NCI-H146 treated with DMSO at 0.1 percent for 48 hours (cell line): ENCODE data around the gene CXCL11.
"Not testable (repeated sequence)": the region's sequence is repeated elsewhere in the genome, so short reads cannot be mapped to it uniquely, and the experiment has no call there.

ENCODE experiments used
- DNase-seq: peaks from one replicate; lab custom pipeline; 2025; ENCODE audit not compliant: unreplicated experiment; lab: John Stamatoyannopoulos, UW

The CXCL11 gene

GRCh38 chr4:76002176-76002575 lies 33.7 kb downstream of the CXCL11 start:
- DNase-seq, result no peak

DNA sequence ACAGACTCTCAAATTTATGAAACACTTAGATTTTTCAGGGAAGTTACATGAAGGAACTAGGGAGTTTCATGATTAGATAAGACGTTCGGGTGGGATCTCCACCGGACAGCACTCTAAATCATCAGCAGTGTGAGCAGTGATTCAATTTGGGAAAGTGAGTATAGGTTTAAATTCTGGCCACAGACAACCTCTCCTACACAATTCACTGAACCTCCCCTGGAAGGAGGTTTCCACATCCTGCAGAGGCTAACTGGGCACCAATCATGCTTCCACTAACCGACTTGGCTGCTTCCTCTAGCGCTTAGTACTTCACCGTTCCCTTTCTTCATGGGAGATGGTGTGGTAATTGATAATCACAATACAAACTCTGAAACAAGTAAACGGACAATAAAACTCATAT lies 34.2 kb downstream of the CXCL11 start:
- DNase-seq, result no peak

GRCh38 chr4:76000279-76000678 lies 35.6 kb downstream of the CXCL11 start:
- no peak for DNase-seq

DNA sequence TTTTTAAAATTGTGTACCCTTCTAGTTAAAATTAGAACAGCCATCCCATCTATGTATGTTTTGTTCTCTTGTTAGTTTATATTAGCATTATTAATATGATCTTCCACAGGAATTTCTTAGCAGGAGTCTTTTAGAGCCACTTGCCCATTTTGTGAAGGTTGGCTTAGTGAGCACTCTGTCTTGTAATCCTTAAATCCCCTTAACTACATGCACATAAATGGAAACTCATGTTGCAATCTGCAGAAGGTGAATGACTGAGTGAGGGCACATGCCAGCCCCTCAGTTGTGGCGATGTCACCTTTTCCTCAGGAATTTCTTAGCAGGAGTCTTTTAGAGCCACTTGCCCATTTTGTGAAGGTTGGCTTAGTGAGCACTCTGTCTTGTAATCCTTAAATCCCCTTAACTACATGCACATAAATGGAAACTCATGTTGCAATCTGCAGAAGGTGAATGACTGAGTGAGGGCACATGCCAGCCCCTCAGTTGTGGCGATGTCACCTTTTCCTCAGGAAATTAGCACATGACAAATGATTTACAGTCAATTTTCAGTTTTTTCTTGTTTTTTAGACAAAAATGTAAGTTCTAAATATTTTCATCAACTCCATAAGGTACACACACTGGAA lies 37.2 kb downstream of the CXCL11 start:
- DNase-seq, result not testable (repeated sequence)

- no peak for DNase-seq
Observed at GRCh38 chr4:75997946-75998345, 37.9 kb downstream of the CXCL11 start.

DNA sequence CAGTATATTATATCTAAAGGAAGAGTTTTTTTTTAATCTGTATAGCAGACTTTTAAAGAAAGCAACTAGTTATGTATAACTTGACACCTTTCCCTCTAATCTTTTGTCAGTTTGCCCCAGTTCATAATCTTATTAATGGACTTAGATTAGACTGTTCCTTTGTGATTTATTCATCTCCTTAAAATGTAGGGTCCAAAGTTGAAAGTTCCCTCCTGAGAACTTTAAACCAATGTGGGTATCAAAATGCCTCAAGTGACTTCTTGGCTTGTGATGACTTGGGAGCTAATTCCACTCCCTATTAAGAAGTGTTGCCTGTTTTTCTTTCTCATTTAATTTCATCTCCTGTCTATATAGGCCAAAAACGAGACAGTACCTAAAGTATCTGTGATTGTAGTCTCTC lies 38.8 kb downstream of the CXCL11 start:
- no peak for DNase-seq

- DNase-seq, result peak; percentile 31
Observed at GRCh38 chr4:75995727-75996126, 40.1 kb downstream of the CXCL11 start.

GRCh38 chr4:75992462-75992861 lies 43.4 kb downstream of the CXCL11 start:
- no peak for DNase-seq

DNA sequence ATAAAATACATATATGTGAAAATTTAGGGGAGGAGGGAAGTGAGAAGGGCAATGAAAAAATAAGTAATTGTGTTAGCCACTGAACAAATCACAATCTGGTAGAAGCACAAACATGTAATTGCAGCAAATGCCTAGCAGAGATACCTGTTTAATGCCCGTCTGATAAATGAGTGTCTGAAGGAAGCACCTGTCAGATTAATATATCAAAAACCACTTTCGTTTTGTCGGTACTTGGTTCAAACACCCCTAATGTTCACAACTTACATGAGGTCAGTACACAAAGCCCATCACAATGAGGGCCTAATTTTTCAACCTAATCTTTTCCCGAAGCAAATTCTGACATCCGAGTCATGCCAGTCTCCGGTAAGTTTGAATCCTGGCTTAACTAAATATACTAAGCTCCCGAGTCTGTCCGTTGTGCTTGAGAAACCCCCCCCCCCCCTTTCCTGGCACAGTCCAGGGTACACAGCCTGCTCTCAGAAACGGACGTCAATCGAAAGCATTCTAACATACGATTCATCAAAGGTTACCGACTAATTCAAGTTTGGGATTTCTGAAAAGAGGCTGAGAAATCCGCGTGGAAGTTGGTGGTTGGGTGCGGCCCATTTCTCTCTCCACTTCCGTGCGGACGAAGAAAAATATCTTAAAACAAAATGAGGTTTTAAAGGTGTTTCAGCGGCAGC lies 45.9 kb downstream of the CXCL11 start:
- DNase-seq, result no peak

GRCh38 chr4:75985116-75985515 lies 50.8 kb downstream of the CXCL11 start:
- DNase-seq, result no peak
